Measurements from ENCODE around the gene TIMM17A.
"Not testable (repeated sequence)": the region's sequence is repeated elsewhere in the genome, so short reads cannot be mapped to it uniquely, and the experiment has no call there.

TIMM17A gene

GRCh38 chr1:201940316-201940715 is 15.0 kb upstream of the TIMM17A start:
- not testable (repeated sequence) for DNase-seq (ENCODE audit: low spot score)

GRCh38 chr1:201941420-201942128 is 13.7 kb upstream of the TIMM17A start:
- DNase-seq (ENCODE audit: low spot score): no peak

GRCh38 chr1:201942129-201942495 is 13.2 kb upstream of the TIMM17A start:
- no peak for DNase-seq (ENCODE audit: low spot score)

- DNase-seq (ENCODE audit: low spot score): no peak
Measured at GRCh38 chr1:201944002-201944401, 11.3 kb upstream of the TIMM17A start.

DNA sequence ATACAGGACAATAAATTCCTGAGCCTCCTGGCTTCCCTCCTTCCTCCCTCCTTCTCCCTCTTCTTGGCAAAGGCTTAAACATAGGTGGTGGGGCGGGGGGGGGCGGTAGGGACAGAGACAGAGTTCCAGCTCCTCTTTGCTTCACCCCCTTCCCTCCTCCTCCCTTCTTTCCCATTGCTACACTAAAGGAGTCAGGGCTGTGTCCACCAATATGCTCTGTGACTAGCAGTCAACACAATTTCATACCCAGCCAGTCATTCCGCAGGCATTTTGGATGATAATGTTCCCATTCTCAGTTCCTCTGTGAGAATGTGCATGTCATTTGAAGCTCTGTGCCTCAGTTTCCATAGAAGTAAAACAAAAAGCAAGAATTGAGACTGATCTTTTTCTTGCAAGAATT is 10.7 kb upstream of the TIMM17A start:
- no peak for DNase-seq (ENCODE audit: low spot score)

GRCh38 chr1:201945157-201945556 is 10.1 kb upstream of the TIMM17A start:
- no peak for DNase-seq (ENCODE audit: low spot score)

DNA sequence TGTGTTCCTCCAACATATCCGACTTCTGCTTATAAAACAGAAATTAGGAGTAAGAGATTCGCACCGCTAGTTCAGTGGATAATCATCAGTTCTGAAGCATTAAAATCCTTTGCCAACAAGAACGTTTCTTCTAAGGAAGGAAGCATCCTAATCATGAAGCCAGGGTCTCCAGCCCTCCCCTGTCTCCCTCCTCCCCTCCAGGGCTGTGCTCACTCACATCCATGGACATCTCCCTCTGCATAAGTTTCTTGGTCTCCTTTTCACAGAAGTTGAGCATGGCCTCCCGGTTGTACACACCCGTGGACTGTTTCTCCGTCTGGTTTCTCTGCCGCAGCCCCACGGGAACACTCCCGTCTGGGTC is 9.5 kb upstream of the TIMM17A start:
- no peak for DNase-seq (ENCODE audit: low spot score)

DNA sequence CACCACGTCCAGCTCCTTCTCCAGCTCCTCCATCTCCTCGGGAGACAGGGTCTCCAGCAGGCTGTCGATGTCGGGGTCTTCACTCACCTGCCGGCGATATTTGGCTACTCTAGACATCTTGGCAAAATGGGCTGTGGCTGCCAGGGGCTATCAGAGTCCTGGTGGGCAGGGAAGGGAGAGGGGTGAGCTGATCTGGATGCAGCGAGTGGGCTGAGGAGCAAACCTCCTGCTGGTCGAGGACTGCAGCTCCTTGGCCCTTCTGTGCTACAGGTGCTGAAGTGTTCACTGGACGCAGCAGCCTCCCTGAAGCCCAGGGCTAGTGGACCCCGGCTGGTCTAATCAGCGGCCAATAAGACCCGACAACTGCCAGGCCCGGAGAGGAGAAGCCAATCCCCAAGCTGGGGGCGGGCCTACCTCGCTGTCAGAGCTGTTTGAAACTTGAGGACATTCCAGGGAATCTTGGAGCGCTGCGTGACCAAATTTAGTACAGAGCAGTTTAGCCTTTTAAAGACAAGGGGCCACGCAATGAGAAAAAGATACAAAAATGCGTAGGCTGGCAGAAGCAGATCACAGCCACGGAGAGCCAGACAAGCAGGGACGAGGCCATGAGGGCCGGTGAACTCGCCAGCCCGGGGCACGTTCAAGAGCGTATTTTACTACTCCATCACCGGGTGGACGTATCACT is 8.9 kb upstream of the TIMM17A start, which contains the start of gene LMOD1:
TSS of gene LMOD1 (minus strand) at position 325 of the 685 bp plus-strand sequence. CDS start at position 117, 208 bp downstream.
- DNase-seq (ENCODE audit: low spot score): peak; percentile 15

GRCh38 chr1:201947697-201948008 is 7.7 kb upstream of the TIMM17A start:
- DNase-seq (ENCODE audit: low spot score): no peak

DNA sequence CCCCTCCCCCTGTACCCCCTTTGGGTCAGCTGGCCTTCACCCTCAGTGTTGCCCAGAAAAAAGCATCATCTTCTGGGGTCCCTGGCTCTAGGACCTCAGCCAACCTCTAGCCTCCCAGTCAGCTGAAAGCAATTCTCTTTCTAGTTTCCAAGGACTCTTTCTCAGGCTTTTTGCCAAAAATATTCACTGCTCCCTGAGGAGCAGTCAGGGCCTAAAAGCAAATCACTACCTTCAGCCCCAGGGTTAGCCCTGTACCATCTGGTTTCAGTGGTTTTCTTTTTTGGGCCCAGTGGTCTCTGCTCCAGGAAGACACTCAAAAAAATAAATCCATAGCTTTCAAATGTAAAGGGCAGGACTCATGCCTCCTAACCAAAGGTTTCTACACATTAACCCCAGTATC is 5.8 kb upstream of the TIMM17A start:
- DNase-seq (ENCODE audit: low spot score): no peak

GRCh38 chr1:201954263-201955008 is 867 bp upstream of the TIMM17A start:
- no peak for DNase-seq (ENCODE audit: low spot score)

- DNase-seq (ENCODE audit: low spot score): peak; percentile 17
Measured at GRCh38 chr1:201955729-201956143, 433 bp downstream of the TIMM17A start.

- no peak for DNase-seq (ENCODE audit: low spot score)
Measured at GRCh38 chr1:201958348-201958747, 3.0 kb downstream of the TIMM17A start.

GRCh38 chr1:201962382-201962781 is 7.1 kb downstream of the TIMM17A start:
- not testable (repeated sequence) for DNase-seq (ENCODE audit: low spot score)

DNA sequence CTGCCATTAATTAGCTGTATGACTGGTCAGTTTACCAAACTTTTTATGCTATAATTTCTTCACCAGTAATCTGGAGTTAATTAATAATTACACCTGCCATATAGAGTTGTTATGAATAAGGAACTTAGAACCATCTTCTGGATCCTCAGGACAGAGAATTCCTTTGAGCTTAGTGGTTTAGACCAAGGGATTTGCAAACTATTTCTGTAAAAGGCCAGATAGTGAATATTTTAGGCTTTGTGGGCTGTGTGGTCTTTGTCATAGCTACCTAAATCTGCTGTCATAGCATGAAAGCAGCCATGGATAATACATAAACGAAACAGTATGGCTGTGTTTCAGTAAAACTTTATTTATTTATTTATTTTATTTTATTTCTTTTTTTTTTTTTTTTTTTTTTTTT is 9.0 kb downstream of the TIMM17A start:
- DNase-seq (ENCODE audit: low spot score): no peak

- no peak for DNase-seq (ENCODE audit: low spot score)
Measured at GRCh38 chr1:201966171-201966570, 10.9 kb downstream of the TIMM17A start.

DNA sequence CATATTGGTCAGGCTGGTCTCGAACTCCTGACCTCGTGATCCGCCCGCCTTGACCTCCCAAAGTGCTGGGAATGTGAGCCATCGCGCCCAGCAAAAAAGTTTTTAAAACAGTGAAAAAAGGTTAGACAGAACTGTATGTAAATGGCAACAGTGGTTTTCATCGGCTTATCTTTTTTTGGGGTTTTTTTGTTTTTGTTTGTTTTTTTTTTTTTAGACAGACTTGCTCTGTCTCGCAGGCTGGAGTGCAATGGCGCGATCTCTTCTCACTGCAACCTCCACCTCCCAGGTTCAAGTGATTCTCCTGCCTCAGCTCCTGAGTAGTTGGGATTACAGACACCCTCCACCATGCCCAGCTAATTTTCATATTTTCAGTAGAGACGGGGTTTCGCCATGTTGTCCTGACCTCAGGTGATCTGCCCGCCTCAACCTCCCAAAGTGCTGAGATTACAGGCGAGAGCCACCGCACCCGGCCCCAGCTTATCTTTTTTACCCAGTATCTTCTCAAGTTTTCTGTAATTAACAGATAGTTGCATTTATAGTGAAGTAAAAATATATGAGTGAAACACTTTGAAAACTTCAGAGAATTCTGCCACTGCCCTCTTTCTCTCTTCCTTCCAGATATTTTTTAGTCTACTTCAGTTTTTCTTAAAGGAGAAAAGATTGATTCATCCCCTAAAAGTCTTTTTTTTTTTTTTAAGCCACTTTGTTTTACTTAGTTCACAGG is 13.1 kb downstream of the TIMM17A start:
- no peak for DNase-seq (ENCODE audit: low spot score)

- no peak for DNase-seq (ENCODE audit: low spot score)
Measured at GRCh38 chr1:201970334-201971159, 15.2 kb downstream of the TIMM17A start.

DNA sequence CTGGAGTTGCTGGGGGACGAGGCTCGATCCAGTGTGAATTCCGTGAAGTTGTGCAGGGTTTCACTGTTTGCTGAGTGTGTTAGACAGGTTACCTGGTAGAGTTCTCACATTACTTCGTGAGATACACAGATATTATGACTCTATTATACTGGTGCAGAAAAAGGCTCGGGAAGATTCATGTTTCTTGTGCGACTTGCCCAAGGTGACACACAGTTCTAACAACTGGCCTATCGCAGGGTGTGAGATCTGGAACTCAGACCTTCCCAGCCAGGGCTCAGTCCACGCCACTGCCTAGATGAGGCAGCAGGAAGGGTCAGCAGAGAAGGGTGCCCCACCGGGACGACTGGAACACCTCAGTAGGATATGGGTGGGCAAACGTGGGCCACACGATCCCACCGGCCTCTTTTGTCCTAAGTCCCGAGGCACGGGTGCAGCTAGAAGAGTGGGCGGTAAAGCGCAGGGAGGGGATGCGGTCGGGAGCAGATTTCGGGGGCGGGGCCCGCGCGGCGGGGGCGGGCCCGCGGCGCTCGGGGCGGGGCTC is 26.8 kb downstream of the TIMM17A start:
- DNase-seq (ENCODE audit: low spot score): no peak

DNA sequence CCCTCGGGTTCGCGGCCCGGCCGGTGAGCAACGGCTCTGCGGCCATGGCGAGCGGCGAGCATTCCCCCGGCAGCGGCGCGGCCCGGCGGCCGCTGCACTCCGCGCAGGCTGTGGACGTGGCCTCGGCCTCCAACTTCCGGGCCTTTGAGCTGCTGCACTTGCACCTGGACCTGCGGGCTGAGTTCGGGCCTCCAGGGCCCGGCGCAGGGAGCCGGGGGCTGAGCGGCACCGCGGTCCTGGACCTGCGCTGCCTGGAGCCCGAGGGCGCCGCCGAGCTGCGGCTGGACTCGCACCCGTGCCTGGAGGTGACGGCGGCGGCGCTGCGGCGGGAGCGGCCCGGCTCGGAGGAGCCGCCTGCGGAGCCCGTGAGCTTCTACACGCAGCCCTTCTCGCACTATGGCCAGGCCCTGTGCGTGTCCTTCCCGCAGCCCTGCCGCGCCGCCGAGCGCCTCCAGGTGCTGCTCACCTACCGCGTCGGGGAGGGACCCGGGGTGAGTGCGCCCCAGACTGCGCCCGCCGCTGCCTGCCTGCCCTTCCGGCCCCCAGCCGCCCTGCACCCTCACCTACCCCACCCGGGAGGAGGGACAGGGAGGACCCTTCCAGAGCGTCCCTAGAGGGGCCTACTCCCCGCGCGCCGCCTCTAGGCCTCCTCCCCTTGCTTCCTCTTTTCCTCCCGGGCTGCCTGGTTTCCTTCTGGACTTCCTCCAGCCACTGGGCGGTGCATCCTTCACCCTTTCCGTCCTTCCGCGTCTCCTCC is 27.5 kb downstream of the TIMM17A start, which contains the start of gene RNPEP:
TSS of gene RNPEP (plus strand) at position 26 of the 757 bp plus-strand sequence. CDS start at position 45, 19 bp downstream.
- peak; percentile 60 for DNase-seq (ENCODE audit: low spot score)

Data from SW480 (cell line).